GM13977 (cell line): ENCODE measurements around the gene ZWILCH.
A peak's percentile ranks its signal among the peaks of the same experiment; 100 is the strongest.
"Not testable (repeated sequence)": the region's sequence is repeated elsewhere in the genome, so short reads cannot be mapped to it uniquely, and the experiment has no call there.

Source experiments
- DNase-seq: peaks from one replicate; pipeline ENCODE4 v3.0.0; 2012; ENCODE audit warnings: low spot score
- in situ Hi-C: fragments of 300-500 bp; cut with MboI; formaldehyde crosslinking; loops from one replicate; pipeline ENCODE4 v1.12.0; 2022; ENCODE audit warnings: low sequenced_read_pairs, low pct_unique_long_range_greater_than_20kb, mixed read lengths, inconsistent platforms; ENCODE audit not compliant: unreplicated experiment
- TF ChIP-seq, protein P1 (sequence below): IDR thresholded peaks from 2 replicates; pipeline ENCODE4 v1.5.1; 2012; ENCODE audit warnings: mild to moderate bottlenecking, control low read depth; ENCODE audit not compliant: insufficient read depth; ENCODE audit errors: extremely low read depth, missing control alignments

ZWILCH gene

GRCh38 chr15:66498501-66499386 is 6.4 kb upstream of the ZWILCH start:
- TF ChIP-seq, protein P1, sequence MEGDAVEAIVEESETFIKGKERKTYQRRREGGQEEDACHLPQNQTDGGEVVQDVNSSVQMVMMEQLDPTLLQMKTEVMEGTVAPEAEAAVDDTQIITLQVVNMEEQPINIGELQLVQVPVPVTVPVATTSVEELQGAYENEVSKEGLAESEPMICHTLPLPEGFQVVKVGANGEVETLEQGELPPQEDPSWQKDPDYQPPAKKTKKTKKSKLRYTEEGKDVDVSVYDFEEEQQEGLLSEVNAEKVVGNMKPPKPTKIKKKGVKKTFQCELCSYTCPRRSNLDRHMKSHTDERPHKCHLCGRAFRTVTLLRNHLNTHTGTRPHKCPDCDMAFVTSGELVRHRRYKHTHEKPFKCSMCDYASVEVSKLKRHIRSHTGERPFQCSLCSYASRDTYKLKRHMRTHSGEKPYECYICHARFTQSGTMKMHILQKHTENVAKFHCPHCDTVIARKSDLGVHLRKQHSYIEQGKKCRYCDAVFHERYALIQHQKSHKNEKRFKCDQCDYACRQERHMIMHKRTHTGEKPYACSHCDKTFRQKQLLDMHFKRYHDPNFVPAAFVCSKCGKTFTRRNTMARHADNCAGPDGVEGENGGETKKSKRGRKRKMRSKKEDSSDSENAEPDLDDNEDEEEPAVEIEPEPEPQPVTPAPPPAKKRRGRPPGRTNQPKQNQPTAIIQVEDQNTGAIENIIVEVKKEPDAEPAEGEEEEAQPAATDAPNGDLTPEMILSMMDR = peak; percentile 27
- no peak for DNase-seq
- in situ Hi-C loops = loop anchor here (10.0 kb wide), 1 partner anchor 114 kb away; the partner anchor contains the start of gene MAP2K1

GRCh38 chr15:66500346-66500745 is 4.8 kb upstream of the ZWILCH start:
- in situ Hi-C loops, DNase-seq: not testable (repeated sequence)

DNA sequence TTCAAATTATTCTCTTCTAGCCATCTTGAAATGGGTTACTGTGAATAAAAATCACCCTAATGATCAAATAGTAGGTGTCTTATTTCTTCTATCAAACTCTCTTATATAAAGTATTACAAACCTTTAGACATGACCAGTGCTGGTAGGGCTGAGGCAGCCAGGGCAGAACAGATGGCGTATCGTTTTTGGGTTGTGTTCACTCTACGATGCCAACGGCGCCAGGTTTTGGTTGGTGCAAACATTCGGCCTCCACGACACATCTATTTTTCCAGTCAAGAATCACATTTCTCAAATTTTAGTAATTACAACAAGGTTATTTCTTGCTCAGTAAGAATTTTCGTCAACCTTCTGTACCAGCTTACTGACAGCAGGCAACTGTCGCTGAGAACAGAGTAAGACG is 2.6 kb upstream of the ZWILCH start:
- in situ Hi-C loops = no loop called here
- no peak for DNase-seq
- TF ChIP-seq, protein P1 = no peak

GRCh38 chr15:66503041-66503648 is 2.0 kb upstream of the ZWILCH start:
- in situ Hi-C loops, DNase-seq: not testable (repeated sequence)

DNA sequence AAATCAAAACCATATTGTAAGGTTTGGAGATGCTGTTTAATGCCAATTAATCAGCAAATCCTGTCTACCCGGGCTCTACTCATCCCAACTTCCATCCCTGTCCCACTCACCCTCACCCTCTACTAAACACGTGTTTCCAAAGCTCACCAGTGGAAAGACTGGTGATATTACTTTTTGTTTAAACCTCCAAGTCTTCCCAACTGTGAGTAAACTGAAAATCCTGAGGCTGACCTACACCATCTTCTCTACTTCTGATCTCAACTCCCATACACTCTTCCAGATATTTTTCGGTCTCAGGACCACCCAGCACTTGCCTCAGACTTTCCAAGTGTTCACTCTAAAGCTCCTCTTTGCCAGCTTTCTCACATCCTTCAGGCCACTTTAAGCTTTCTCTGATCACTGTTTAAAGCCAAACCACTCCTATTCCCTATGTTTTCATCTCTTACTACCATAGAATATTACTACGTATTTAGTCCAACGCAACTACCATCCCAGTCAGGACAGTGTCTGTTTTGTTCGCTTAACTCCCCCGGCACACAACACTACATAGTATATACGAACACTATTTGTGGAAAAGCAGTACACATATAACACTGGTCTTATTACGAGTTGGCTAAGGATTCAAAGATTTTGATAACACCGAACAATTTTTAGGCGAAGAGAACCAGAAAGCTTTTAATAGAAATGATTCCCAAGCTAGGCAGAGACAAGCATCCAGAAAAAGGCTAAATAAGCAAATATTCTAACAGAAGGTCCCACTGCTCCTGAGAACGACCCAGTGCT is 1.2 kb upstream of the ZWILCH start:
- DNase-seq = no peak
- in situ Hi-C loops = no loop called here
- TF ChIP-seq, protein P1 = no peak

- TF ChIP-seq, protein P1 = no peak
- in situ Hi-C loops = no loop called here
- no peak for DNase-seq
Observed at GRCh38 chr15:66505430-66505811, 295 bp downstream of the ZWILCH start.

- TF ChIP-seq, protein P1 = no peak
- no peak for DNase-seq
- in situ Hi-C loops = no loop called here
Observed at GRCh38 chr15:66505818-66506217, 692 bp downstream of the ZWILCH start.
